K562 (cell line): ENCODE results near the gene BRAF. TPM values are rescaled to one million over a fixed set of nuclear protein-coding genes. Genes with fewer than 3 reads are reported as not detected.

ENCODE experiments used
- ATAC-seq: fragments of 200-7000 bp; cut with Tn5 transposase; 3 replicates; pipeline ENCODE4 v1.9.1; 2020; ENCODE audit warnings: moderate library complexity
- BruUV-seq: library from RNA; stranded (reverse); fragments of 400-500 nt; replicated peaks from 2 replicates; lab custom pipeline; 2021; lab: Mats Ljungman, UMichigan
- CTCF ChIA-PET: fragments of 300-600 bp; formaldehyde crosslinking; extraction: SDS; loops from one replicate; lab custom pipeline; 2021; ENCODE audit warnings: low intra/inter-chr PET ratio; lab: Yijun Ruan, JAX
- POLR2A ChIA-PET: fragments of 300-600, 350-650 bp; sonication (Branson Sonifier 250); formaldehyde crosslinking; extraction: SDS; loops from one replicate; lab custom pipeline; 2021; ENCODE audit warnings: antibody characterized with exemption, inconsistent platforms; lab: Yijun Ruan, JAX
- DNase-seq, 4 experiments: peaks; one replicate each; pipeline versions ENCODE4 v3.0.0 to v3.0.0-alpha.2; 2011 to 2018; ENCODE audit warnings: low spot score in 3 of 4, mixed read lengths in 3 of 4; ENCODE audit errors: extremely low read depth in 1 of 4
- FAIRE-seq: peaks from 2 replicates; lab custom pipeline; 2011; peaks lifted over from hg19 to GRCh38; lab: Jason Lieb, UNC
- H2AFZ ChIP-seq: 2 replicates; pipeline ENCODE4 v1.6.0; 2011; ENCODE audit warnings: low read depth, low read length, control low read depth, inconsistent platforms
- H3K27ac ChIP-seq: fragments of 200-600 bp; 3 replicates; pipeline ENCODE4 v1.8.0; 2011; ENCODE audit warnings: low read depth, mild to moderate bottlenecking, control low read depth, inconsistent platforms, low read length, moderate library complexity, mixed read lengths; ENCODE audit errors: extremely low read depth
- H3K27me3 ChIP-seq, 2 experiments: fragments of 300-600 bp in 1 of 2; 2 replicates in 1 of 2; 3 replicates in 1 of 2; pipeline versions ENCODE4 v1.6.0 to v1.8.0; 2011; ENCODE audit warnings: inconsistent platforms in 2 of 2, low read length in 2 of 2, mild to moderate bottlenecking in 1 of 2, mixed read lengths in 1 of 2, moderate library complexity in 1 of 2; ENCODE audit not compliant: control insufficient read depth in 2 of 2, insufficient read depth in 2 of 2
- H3K36me3 ChIP-seq: fragments of 300-600 bp; 3 replicates; pipeline ENCODE4 v1.8.0; 2011; ENCODE audit warnings: mild to moderate bottlenecking, low read length, inconsistent platforms; ENCODE audit not compliant: control insufficient read depth, insufficient read depth
- H3K4me1 ChIP-seq, 2 experiments: fragments of 200-600 bp in 1 of 2; replicated peaks in 1 of 2; 2 replicates in 1 of 2; 3 replicates in 1 of 2; pipeline versions ENCODE4 v1.5.1 to v1.8.0; 2011; ENCODE audit warnings: inconsistent platforms in 2 of 2, low read length in 2 of 2, mild to moderate bottlenecking in 1 of 2, mixed read lengths in 1 of 2, moderate library complexity in 1 of 2; ENCODE audit not compliant: control insufficient read depth in 2 of 2, insufficient read depth in 2 of 2
- H3K4me2 ChIP-seq: 2 replicates; pipeline ENCODE4 v1.6.1; 2011; ENCODE audit warnings: low read length, control low read depth, inconsistent platforms, mixed read lengths; ENCODE audit not compliant: insufficient read depth
- H3K4me3 ChIP-seq: fragments of 200-600 bp; sonication (generic), shearing (Covaris generic); 2 replicates; pipeline ENCODE4 v1.5.1; 2016; ENCODE audit warnings: control low read depth, inconsistent platforms
- H3K79me2 ChIP-seq: fragments of 200-600 bp; 3 replicates; pipeline ENCODE4 v1.8.0; 2011; ENCODE audit warnings: low read length, inconsistent platforms; ENCODE audit not compliant: control insufficient read depth, insufficient read depth
- H3K9ac ChIP-seq, 2 experiments: 2 replicates each; pipeline versions ENCODE4 v1.6.0 to v1.6.1; 2011; ENCODE audit warnings: low read depth in 2 of 2, low read length in 2 of 2, control low read depth in 1 of 2, inconsistent platforms in 1 of 2, mild to moderate bottlenecking in 1 of 2, mixed read lengths in 1 of 2; ENCODE audit not compliant: insufficient read depth in 1 of 2
- H3K9me1 ChIP-seq: one replicate; pipeline ENCODE4 v1.6.0; 2011; ENCODE audit warnings: inconsistent platforms, mild to moderate bottlenecking, low read length, moderate library complexity; ENCODE audit not compliant: control insufficient read depth, insufficient read depth
- H3K9me3 ChIP-seq: replicated peaks from 2 replicates; pipeline ENCODE4 v1.5.1; 2011; ENCODE audit warnings: low read depth, low read length, inconsistent platforms; ENCODE audit not compliant: control insufficient read depth, insufficient read depth
- H4K20me1 ChIP-seq: replicated peaks from 2 replicates; pipeline ENCODE4 v1.6.1; 2011; ENCODE audit warnings: low read length, inconsistent platforms, mixed read lengths; ENCODE audit not compliant: control insufficient read depth, insufficient read depth
- CC2D1A ChIP-seq: fragments of 450-650 bp; IDR thresholded peaks from 2 replicates; pipeline ENCODE4 v1.6.1; 2017; ENCODE audit warnings: mild to moderate bottlenecking
- EP300 ChIP-seq: IDR thresholded peaks from 2 replicates; pipeline ENCODE4 v1.6.1; 2012; ENCODE audit warnings: low read length, improper control_type of control experiment
- ESRRA ChIP-seq: fragments of 450-650 bp; IDR thresholded peaks from 2 replicates; pipeline ENCODE4 v1.6.1; 2014; ENCODE audit warnings: low read depth, mild to moderate bottlenecking, moderate library complexity, borderline replicate concordance
- MTA2 ChIP-seq: fragments of 450-650 bp; IDR thresholded peaks from 2 replicates; pipeline ENCODE4 v1.6.1; 2016; ENCODE audit warnings: low read depth
- SMARCE1 ChIP-seq: fragments of 450-650 bp; IDR thresholded peaks from 2 replicates; pipeline ENCODE4 v1.7.1; 2016; ENCODE audit warnings: mild to moderate bottlenecking
- TSHZ1 ChIP-seq: fragments of 250-450 bp; sonication (Bioruptor Pico); IDR thresholded peaks from 2 replicates; pipeline ENCODE4 v1.4.0; 2020; ENCODE audit warnings: mild to moderate bottlenecking, moderate library complexity
- YY1 ChIP-seq, 3 experiments: IDR thresholded peaks; 2 replicates each; pipeline ENCODE4 v1.6.1; 2011; ENCODE audit warnings: low read length in 2 of 3, mild to moderate bottlenecking in 2 of 3, moderate library complexity in 2 of 3, borderline replicate concordance in 1 of 3, control low read depth in 1 of 3, low read depth in 1 of 3; ENCODE audit not compliant: insufficient read depth in 3 of 3, insufficient replicate concordance in 2 of 3, control insufficient read depth in 1 of 3, insufficient read length in 1 of 3; ENCODE audit errors: extremely low read depth in 1 of 3
- ZNF12 ChIP-seq: sonication (generic); formaldehyde crosslinking; IDR thresholded peaks from 2 replicates; pipeline ENCODE4 v1.4.0; 2020; ENCODE audit warnings: mild to moderate bottlenecking, missing genetic modification reagents
- WGBS: fragments of 100-300 bp; shearing (Covaris generic); methylation state at CpG from one replicate; pipeline ENCODE4 v1.1.6; 2016; ENCODE audit warnings: low coverage, mixed read lengths; ENCODE audit not compliant: insufficient coverage; ENCODE audit errors: missing lambda C conversion rate; 5-methylcytosine and 5-hydroxymethylcytosine counted together
- in situ Hi-C: fragments of 300-500 bp; cut with MboI; formaldehyde crosslinking; loops from 4 replicates; pipeline ENCODE4 v1.15.0; 2018; ENCODE audit warnings: inconsistent platforms, mixed read lengths
- intact Hi-C: fragments of 100-400 bp; cut with micrococcal nuclease; formaldehyde crosslinking; loops from 2 replicates; pipeline ENCODE4 v1.14.2; 2022
- polyA plus RNA-seq, 8 experiments: library from polyadenylated mRNA; depleted of rRNA in 4 of 8; stranded (reverse) in 5 of 8; unstranded in 3 of 8; fragments of >200 nt; fragmentation: Nextera tagmentation in 2 of 8; fragmentation: Illumina TruSeq in 1 of 8; extraction: Ambion mirVana in 2 of 8; extraction: Trizol in 1 of 8; gene quantifications; 2 replicates each; pipeline versions ENCODE4 v1.2.1 to v1.2.3, GENCODE V29; 2011 to 2014; ENCODE audit warnings: inconsistent platforms in 1 of 8, missing spikeins in 1 of 8
- total RNA-seq, 7 experiments: library from RNA; depleted of rRNA in 6 of 7; stranded (reverse); fragments of >200 nt in 6 of 7; fragmentation: Illumina TruSeq in 2 of 7; extraction: Trizol in 2 of 7; gene quantifications; 2 replicates each; pipeline versions ENCODE4 v1.2.1 to v1.2.3, GENCODE V29; 2011 to 2021; ENCODE audit warnings: low replicate concordance in 1 of 7
- TF ChIP-seq, protein P1 (sequence below): fragments of 250-450 bp; sonication (Bioruptor Pico); IDR thresholded peaks from 2 replicates; pipeline ENCODE4 v1.4.0; 2020

BRAF gene
- total and polyA plus RNA-seq, 9 of the 15 experiments (the other 6 are each of a cell fraction or from before 2014, with no cell fraction given): 3.6 to 38.3 (median 21.9) TPM

DNA sequence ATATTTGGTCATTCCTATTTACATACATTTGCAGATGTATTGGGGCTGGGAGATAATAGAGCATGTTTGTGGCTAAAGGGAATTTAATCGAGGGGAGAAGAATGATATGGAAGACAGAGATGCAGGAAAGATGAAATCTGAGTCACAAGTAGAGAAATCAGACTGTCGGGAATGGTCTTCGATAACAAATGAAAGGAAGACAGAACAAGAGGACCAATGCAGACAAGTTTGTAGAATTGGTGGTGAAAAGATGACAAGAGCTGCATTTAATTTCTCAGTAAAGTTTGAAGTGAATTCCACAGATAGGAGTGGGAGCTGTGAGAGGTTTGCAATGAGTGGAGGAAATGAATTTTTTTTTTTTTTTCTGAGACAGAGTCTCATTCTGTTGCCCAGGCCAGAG is 60.0 kb downstream of the BRAF start:
- FAIRE-seq (no peak), ATAC-seq (no peak), DNase-seq (no peak)
- Histone ChIP-seq H3K4me2 (no peak overlapping the region), H3K36me3 (peaks cover 2% of the 10 kb centered on the region; the same call in 1 of the 3 replicates), H3K9ac (no peak overlapping the region), H3K27ac (no peak overlapping the region), H3K79me2 (peaks cover 87% of the 10 kb centered on the region), H3K27me3 (no peaks in the 10 kb centered on the region), H3K4me3 (no peak overlapping the region), H3K9me3 (no peaks in the 10 kb centered on the region; the same call in 1 of the 2 replicates), H3K4me1 (no peaks in the 10 kb centered on the region), H2AFZ (no peak overlapping the region), H4K20me1 (no peaks in the 10 kb centered on the region), H3K9me1 (no peaks in the 10 kb centered on the region)
- ChIA-PET CTCF (no interaction called here), POLR2A (no interaction called here)
- in situ Hi-C loops: no loop called here
- WGBS: 76% methylated on average over 3 of the region's 3 CpGs
- intact Hi-C loops: no loop called here
- BruUV-seq: no TSS peak
- TF ChIP-seq ESRRA (no peak), EP300 (no peak), TSHZ1 (CRISPR knock-in tag) (no peak), YY1 (IDR thresholded peaks at IDR 0.05; ENCODE audit: borderline replicate concordance in 1 of 3, control insufficient read depth in 1 of 3, extremely low read depth in 1 of 3, insufficient read depth in 3 of 3, insufficient read length in 1 of 3, insufficient replicate concordance in 2 of 3, low read depth in 1 of 3, low read length in 2 of 3) (no peak), MTA2 (no peak), CC2D1A (no peak), SMARCE1 (no peak), ZNF12 (CRISPR knock-in tag) (no peak)
- TF ChIP-seq, protein P1, sequence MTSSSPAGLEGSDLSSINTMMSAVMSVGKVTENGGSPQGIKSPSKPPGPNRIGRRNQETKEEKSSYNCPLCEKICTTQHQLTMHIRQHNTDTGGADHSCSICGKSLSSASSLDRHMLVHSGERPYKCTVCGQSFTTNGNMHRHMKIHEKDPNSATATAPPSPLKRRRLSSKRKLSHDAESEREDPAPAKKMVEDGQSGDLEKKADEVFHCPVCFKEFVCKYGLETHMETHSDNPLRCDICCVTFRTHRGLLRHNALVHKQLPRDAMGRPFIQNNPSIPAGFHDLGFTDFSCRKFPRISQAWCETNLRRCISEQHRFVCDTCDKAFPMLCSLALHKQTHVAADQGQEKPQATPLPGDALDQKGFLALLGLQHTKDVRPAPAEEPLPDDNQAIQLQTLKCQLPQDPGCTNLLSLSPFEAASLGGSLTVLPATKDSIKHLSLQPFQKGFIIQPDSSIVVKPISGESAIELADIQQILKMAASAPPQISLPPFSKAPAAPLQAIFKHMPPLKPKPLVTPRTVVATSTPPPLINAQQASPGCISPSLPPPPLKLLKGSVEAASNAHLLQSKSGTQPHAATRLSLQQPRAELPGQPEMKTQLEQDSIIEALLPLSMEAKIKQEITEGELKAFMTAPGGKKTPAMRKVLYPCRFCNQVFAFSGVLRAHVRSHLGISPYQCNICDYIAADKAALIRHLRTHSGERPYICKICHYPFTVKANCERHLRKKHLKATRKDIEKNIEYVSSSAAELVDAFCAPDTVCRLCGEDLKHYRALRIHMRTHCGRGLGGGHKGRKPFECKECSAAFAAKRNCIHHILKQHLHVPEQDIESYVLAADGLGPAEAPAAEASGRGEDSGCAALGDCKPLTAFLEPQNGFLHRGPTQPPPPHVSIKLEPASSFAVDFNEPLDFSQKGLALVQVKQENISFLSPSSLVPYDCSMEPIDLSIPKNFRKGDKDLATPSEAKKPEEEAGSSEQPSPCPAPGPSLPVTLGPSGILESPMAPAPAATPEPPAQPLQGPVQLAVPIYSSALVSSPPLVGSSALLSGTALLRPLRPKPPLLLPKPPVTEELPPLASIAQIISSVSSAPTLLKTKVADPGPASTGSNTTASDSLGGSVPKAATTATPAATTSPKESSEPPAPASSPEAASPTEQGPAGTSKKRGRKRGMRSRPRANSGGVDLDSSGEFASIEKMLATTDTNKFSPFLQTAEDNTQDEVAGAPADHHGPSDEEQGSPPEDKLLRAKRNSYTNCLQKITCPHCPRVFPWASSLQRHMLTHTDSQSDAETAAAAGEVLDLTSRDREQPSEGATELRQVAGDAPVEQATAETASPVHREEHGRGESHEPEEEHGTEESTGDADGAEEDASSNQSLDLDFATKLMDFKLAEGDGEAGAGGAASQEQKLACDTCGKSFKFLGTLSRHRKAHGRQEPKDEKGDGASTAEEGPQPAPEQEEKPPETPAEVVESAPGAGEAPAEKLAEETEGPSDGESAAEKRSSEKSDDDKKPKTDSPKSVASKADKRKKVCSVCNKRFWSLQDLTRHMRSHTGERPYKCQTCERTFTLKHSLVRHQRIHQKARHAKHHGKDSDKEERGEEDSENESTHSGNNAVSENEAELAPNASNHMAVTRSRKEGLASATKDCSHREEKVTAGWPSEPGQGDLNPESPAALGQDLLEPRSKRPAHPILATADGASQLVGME (CRISPR knock-in tag): no peak
